ENCODE measurements around the gene EVC. TPM values are rescaled to one million over a fixed set of nuclear protein-coding genes. Genes with fewer than 3 reads are reported as not detected.

EVC gene
- total RNA-seq, 3 donors from 2014 or later, result 1.9 to 24.2 (median 4.6) TPM

- DNase-seq (no peak), ATAC-seq (no peak)
- Histone ChIP-seq H3K4me3 (no peak overlapping the region), H3K4me1 (ENCODE audit: low read depth) (no peaks in the 10 kb centered on the region), H3K9me3 (no peaks in the 10 kb centered on the region), H3K36me3 (ENCODE audit: low read depth) (no peaks in the 10 kb centered on the region)
- TF ChIP-seq CTCF (IDR thresholded peaks at IDR 0.05), result no peak
- intact Hi-C loops (cut with DNase I, micrococcal nuclease), result no loop called here
Measured at GRCh38 chr4:5755161-5755560, 44.2 kb downstream of the EVC start.

GRCh38 chr4:5755679-5756078 lies 44.7 kb downstream of the EVC start:
- intact Hi-C loops (cut with DNase I, micrococcal nuclease), result no loop called here
- DNase-seq, result no peak
- H3K9me3 ChIP-seq, result no peaks in the 10 kb centered on the region
- H3K4me3 ChIP-seq, result no peak overlapping the region
- no peaks in the 10 kb centered on the region for H3K36me3 ChIP-seq (ENCODE audit: low read depth)
- no peak for ATAC-seq
- TF ChIP-seq CTCF (IDR thresholded peaks at IDR 0.05), result no peak
- no peaks in the 10 kb centered on the region for H3K4me1 ChIP-seq (ENCODE audit: low read depth)

GRCh38 chr4:5756271-5756670 lies 45.3 kb downstream of the EVC start:
- DNase-seq, result no peak

GRCh38 chr4:5757091-5757490 lies 46.1 kb downstream of the EVC start:
- Histone ChIP-seq H3K4me3 (no peak overlapping the region), H3K4me1 (ENCODE audit: low read depth) (no peaks in the 10 kb centered on the region), H3K9me3 (no peaks in the 10 kb centered on the region), H3K36me3 (ENCODE audit: low read depth) (no peaks in the 10 kb centered on the region)
- TF ChIP-seq CTCF (IDR thresholded peaks at IDR 0.05), result no peak
- intact Hi-C loops (cut with DNase I, micrococcal nuclease), result no loop called here
- no peak for ATAC-seq
- DNase-seq, result no peak

More at GRCh38 chr4:5756271-5756670, 45.3 kb downstream of the EVC start:
- Histone ChIP-seq H3K36me3 (ENCODE audit: low read depth) (no peaks in the 10 kb centered on the region), H3K4me1 (ENCODE audit: low read depth) (no peaks in the 10 kb centered on the region), H3K4me3 (no peak overlapping the region), H3K9me3 (no peaks in the 10 kb centered on the region)
- intact Hi-C loops (cut with DNase I, micrococcal nuclease), result no loop called here
- ATAC-seq, result no peak
- no peak for TF ChIP-seq CTCF (IDR thresholded peaks at IDR 0.05)

GRCh38 chr4:5757536-5757935 lies 46.5 kb downstream of the EVC start:
- no peaks in the 10 kb centered on the region for H3K36me3 ChIP-seq (ENCODE audit: low read depth)
- ATAC-seq, result no peak
- no peaks in the 10 kb centered on the region for H3K4me1 ChIP-seq (ENCODE audit: low read depth)
- no peak for DNase-seq
- H3K9me3 ChIP-seq, result no peaks in the 10 kb centered on the region
- intact Hi-C loops (cut with DNase I, micrococcal nuclease), result no loop called here
- TF ChIP-seq CTCF (IDR thresholded peaks at IDR 0.05), result no peak
- no peak overlapping the region for H3K4me3 ChIP-seq

GRCh38 chr4:5757954-5758353 lies 47.0 kb downstream of the EVC start:
- ATAC-seq (no peak), DNase-seq (no peak)
- Histone ChIP-seq H3K4me1 (ENCODE audit: low read depth) (no peaks in the 10 kb centered on the region), H3K9me3 (no peaks in the 10 kb centered on the region), H3K36me3 (ENCODE audit: low read depth) (no peaks in the 10 kb centered on the region), H3K4me3 (no peak overlapping the region)
- TF ChIP-seq CTCF (IDR thresholded peaks at IDR 0.05), result no peak
- intact Hi-C loops (cut with DNase I, micrococcal nuclease), result no loop called here
